Peyer's patch (tissue), 4 donors: ENCODE results near the gene TMEM150B. TPM values are rescaled to one million over a fixed set of nuclear protein-coding genes. Genes with fewer than 3 reads are reported as not detected.

Experiments
- DNase-seq, 3 donors: peaks; one replicate each; pipeline ENCODE4 v3.0.0-alpha.2; 2017 to 2019
- H3K27ac ChIP-seq, 4 donors: fragments of 200-600 bp; sonication (generic); one replicate each; pipeline ENCODE4 v1.5.1; 2016 to 2019
- H3K27me3 ChIP-seq, 2 donors: fragments of 200-600 bp; sonication (generic); one replicate each; pipeline ENCODE4 v1.5.1; 2019
- H3K36me3 ChIP-seq, 3 donors: fragments of 200-600 bp; sonication (generic); one replicate each; pipeline ENCODE4 v1.5.1; 2016 to 2019
- H3K4me1 ChIP-seq, 4 donors: fragments of 200-600 bp; sonication (generic); one replicate each; pipeline ENCODE4 v1.5.1; 2016 to 2019
- H3K4me3 ChIP-seq, 4 donors: fragments of 200-600 bp; sonication (generic); 1 replicate in 3 of 4; 2 replicates in 1 of 4; pipeline ENCODE4 v1.5.1; 2016 to 2019; ENCODE audit warnings: mild to moderate bottlenecking in 1 of 4
- H3K9me3 ChIP-seq, 4 donors: fragments of 200-600 bp; sonication (generic); one replicate each; pipeline ENCODE4 v1.5.1; 2016 to 2019; ENCODE audit warnings: mild to moderate bottlenecking in 1 of 4
- CTCF ChIP-seq, 6 experiments: fragments of 450-650 bp in 4 of 6; fragments of 200-600 bp in 2 of 6; sonication (generic) in 1 of 6; IDR thresholded peaks; one replicate each; pipeline ENCODE4 v1.5.1; 2017 to 2019; ENCODE audit warnings: antibody characterized with exemption in 6 of 6, mild to moderate bottlenecking in 3 of 6, moderate library complexity in 1 of 6
- POLR2A ChIP-seq, 2 donors: fragments of 450-650 bp; IDR thresholded peaks; one replicate each; pipeline ENCODE4 v1.5.1; 2017; ENCODE audit warnings: antibody characterized with exemption in 2 of 2, mild to moderate bottlenecking in 2 of 2, moderate library complexity in 2 of 2
- total RNA-seq, 4 donors: library from RNA; depleted of rRNA; stranded (reverse); fragments of >200 nt; gene quantifications; one replicate each; pipeline ENCODE4 v1.1.0, GENCODE V29; 2016

Gene TMEM150B
- total RNA-seq, 4 donors from 2014 or later, result 26.4 to 235 (median 199) TPM

- H3K36me3 ChIP-seq, result peaks cover 0 to 16% (median 0%) of the 10 kb centered on the region in 3 donors
- no peak for DNase-seq
- H3K4me1 ChIP-seq, result no peaks in the 10 kb centered on the region
- no peaks in the 10 kb centered on the region for H3K27me3 ChIP-seq
- H3K4me3 ChIP-seq, result no peak overlapping the region
- no peak for TF ChIP-seq CTCF (IDR thresholded peaks at IDR 0.05)
- TF ChIP-seq POLR2A (IDR thresholded peaks at IDR 0.05), result no peak
- H3K27ac ChIP-seq, result no peak overlapping the region
- no peaks in the 10 kb centered on the region for H3K9me3 ChIP-seq
Measured at GRCh38 chr19:55310498-55310897, 14.6 kb downstream of the TMEM150B start.

- Histone ChIP-seq H3K27me3 (no peaks in the 10 kb centered on the region), H3K4me3 (no peak overlapping the region), H3K27ac (no peak overlapping the region), H3K4me1 (no peaks in the 10 kb centered on the region), H3K36me3 (peaks cover 0 to 10% (median 0%) of the 10 kb centered on the region in 3 donors), H3K9me3 (no peaks in the 10 kb centered on the region)
- DNase-seq, result no peak
- TF ChIP-seq POLR2A (IDR thresholded peaks at IDR 0.05) (no peak), CTCF (IDR thresholded peaks at IDR 0.05) (no peak)
Measured at GRCh38 chr19:55309448-55309847, 15.7 kb downstream of the TMEM150B start.

GRCh38 chr19:55308281-55308680 lies 16.9 kb downstream of the TMEM150B start:
- no peak for DNase-seq
- no peak overlapping the region for H3K27ac ChIP-seq
- H3K4me3 ChIP-seq, result no peak overlapping the region
- H3K9me3 ChIP-seq, result no peaks in the 10 kb centered on the region
- H3K4me1 ChIP-seq, result no peaks in the 10 kb centered on the region
- H3K36me3 ChIP-seq, result peaks cover 0 to 6% (median 0%) of the 10 kb centered on the region in 3 donors
- no peak for TF ChIP-seq POLR2A (IDR thresholded peaks at IDR 0.05)
- TF ChIP-seq CTCF (IDR thresholded peaks at IDR 0.05), result no peak
- no peaks in the 10 kb centered on the region for H3K27me3 ChIP-seq

GRCh38 chr19:55306712-55307111 lies 18.4 kb downstream of the TMEM150B start:
- H3K36me3 ChIP-seq, result no peaks in the 10 kb centered on the region

GRCh38 chr19:55305983-55306562 lies 19.1 kb downstream of the TMEM150B start:
- no peak for DNase-seq
- no peak for TF ChIP-seq POLR2A (IDR thresholded peaks at IDR 0.05)
- TF ChIP-seq CTCF (IDR thresholded peaks at IDR 0.05), result no peak
- no peaks in the 10 kb centered on the region for H3K27me3 ChIP-seq

More at GRCh38 chr19:55306712-55307111, 18.4 kb downstream of the TMEM150B start:
- TF ChIP-seq POLR2A (IDR thresholded peaks at IDR 0.05) (no peak), CTCF (IDR thresholded peaks at IDR 0.05) (no peak)
- Histone ChIP-seq H3K4me1 (peaks cover 0 to 3% (median 0%) of the 10 kb centered on the region in 4 donors), H3K9me3 (no peaks in the 10 kb centered on the region), H3K27me3 (no peaks in the 10 kb centered on the region), H3K4me3 (no peak overlapping the region), H3K27ac (no peak overlapping the region)
- no peak for DNase-seq

More at GRCh38 chr19:55305983-55306562, 19.1 kb downstream of the TMEM150B start:
- no peak overlapping the region for H3K4me3 ChIP-seq
- no peak overlapping the region for H3K27ac ChIP-seq
- no peaks in the 10 kb centered on the region for H3K9me3 ChIP-seq
- no peaks in the 10 kb centered on the region for H3K36me3 ChIP-seq
- H3K4me1 ChIP-seq, result peaks cover 0 to 8% (median 0%) of the 10 kb centered on the region in 4 donors
